IPS-18a (cell line): Measurements from ENCODE around the gene MYF5.

Source experiments
- H3K27ac ChIP-seq: one replicate; pipeline ENCODE4 v1.5.1; 2013; ENCODE audit warnings: low read length
- H3K27me3 ChIP-seq: one replicate; pipeline ENCODE4 v1.6.1; 2013; ENCODE audit warnings: mild to moderate bottlenecking, low read length; ENCODE audit not compliant: control insufficient read depth, insufficient read depth
- H3K36me3 ChIP-seq: one replicate; pipeline ENCODE4 v1.6.1; 2013; ENCODE audit warnings: low read depth, low read length; ENCODE audit not compliant: control insufficient read depth
- H3K4me1 ChIP-seq: one replicate; pipeline ENCODE4 v1.6.1; 2013; ENCODE audit warnings: low read depth, low read length; ENCODE audit not compliant: control insufficient read depth
- H3K4me3 ChIP-seq: one replicate; pipeline ENCODE4 v1.5.1; 2013; ENCODE audit warnings: low read length
- H3K9ac ChIP-seq: one replicate; pipeline ENCODE4 v1.6.1; 2013; ENCODE audit warnings: mild to moderate bottlenecking, low read length, moderate library complexity
- H3K9me3 ChIP-seq: one replicate; pipeline ENCODE4 v1.6.1; 2013; ENCODE audit warnings: low read depth, low read length; ENCODE audit not compliant: control insufficient read depth

Gene MYF5

GRCh38 chr12:80692114-80692513, 24.6 kb upstream of the MYF5 start:
- Histone ChIP-seq H3K27me3 (no peaks in the 10 kb centered on the region), H3K36me3 (no peaks in the 10 kb centered on the region), H3K27ac (no peak overlapping the region)

GRCh38 chr12:80697270-80697887, 19.3 kb upstream of the MYF5 start:
- Histone ChIP-seq H3K27me3 (no peaks in the 10 kb centered on the region), H3K9me3 (no peaks in the 10 kb centered on the region), H3K9ac (no peak overlapping the region), H3K4me1 (no peaks in the 10 kb centered on the region), H3K27ac (no peak overlapping the region), H3K36me3 (no peaks in the 10 kb centered on the region), H3K4me3 (no peak overlapping the region)

More at GRCh38 chr12:80692114-80692513, 24.6 kb upstream of the MYF5 start:
- Histone ChIP-seq H3K4me1 (no peaks in the 10 kb centered on the region), H3K9me3 (no peaks in the 10 kb centered on the region), H3K9ac (no peak overlapping the region), H3K4me3 (no peak overlapping the region)

GRCh38 chr12:80698256-80698655, 18.5 kb upstream of the MYF5 start:
- H3K9me3 ChIP-seq = no peaks in the 10 kb centered on the region

GRCh38 chr12:80698847-80699542, 17.7 kb upstream of the MYF5 start:
- Histone ChIP-seq H3K4me1 (peaks cover 9% of the 10 kb centered on the region), H3K27ac (no peak overlapping the region), H3K9ac (no peak overlapping the region), H3K36me3 (no peaks in the 10 kb centered on the region), H3K4me3 (no peak overlapping the region), H3K9me3 (no peaks in the 10 kb centered on the region), H3K27me3 (peaks cover 10% of the 10 kb centered on the region)

More at GRCh38 chr12:80698256-80698655, 18.5 kb upstream of the MYF5 start:
- Histone ChIP-seq H3K4me3 (no peak overlapping the region), H3K27me3 (peaks cover 3% of the 10 kb centered on the region), H3K27ac (no peak overlapping the region), H3K9ac (no peak overlapping the region), H3K4me1 (peaks cover 2% of the 10 kb centered on the region), H3K36me3 (no peaks in the 10 kb centered on the region)

GRCh38 chr12:80700327-80700726, 16.4 kb upstream of the MYF5 start:
- H3K4me1 ChIP-seq = peaks cover 9% of the 10 kb centered on the region
- H3K27ac ChIP-seq = no peak overlapping the region
- H3K36me3 ChIP-seq = no peaks in the 10 kb centered on the region
- H3K9ac ChIP-seq = no peak overlapping the region
- H3K4me3 ChIP-seq = no peak overlapping the region
- no peaks in the 10 kb centered on the region for H3K9me3 ChIP-seq
- H3K27me3 ChIP-seq = peaks cover 23% of the 10 kb centered on the region

- peaks cover 9% of the 10 kb centered on the region for H3K4me1 ChIP-seq
- no peaks in the 10 kb centered on the region for H3K9me3 ChIP-seq
- no peaks in the 10 kb centered on the region for H3K36me3 ChIP-seq
- no peak overlapping the region for H3K9ac ChIP-seq
- no peak overlapping the region for H3K4me3 ChIP-seq
- H3K27me3 ChIP-seq = peaks cover 34% of the 10 kb centered on the region
- no peak overlapping the region for H3K27ac ChIP-seq
Measured at GRCh38 chr12:80701388-80701787, 15.3 kb upstream of the MYF5 start.

- peaks cover 52% of the 10 kb centered on the region for H3K27me3 ChIP-seq
- no peak overlapping the region for H3K4me3 ChIP-seq
- no peak overlapping the region for H3K27ac ChIP-seq
- no peaks in the 10 kb centered on the region for H3K36me3 ChIP-seq
- H3K4me1 ChIP-seq = peaks cover 9% of the 10 kb centered on the region
- no peak overlapping the region for H3K9ac ChIP-seq
- H3K9me3 ChIP-seq = no peaks in the 10 kb centered on the region
Measured at GRCh38 chr12:80702889-80703805, 13.6 kb upstream of the MYF5 start.

- no peak overlapping the region for H3K9ac ChIP-seq
- peaks cover 14% of the 10 kb centered on the region for H3K4me1 ChIP-seq
- no peaks in the 10 kb centered on the region for H3K9me3 ChIP-seq
- H3K27me3 ChIP-seq = peaks cover 64% of the 10 kb centered on the region
- H3K4me3 ChIP-seq = no peak overlapping the region
- H3K27ac ChIP-seq = no peak overlapping the region
- H3K36me3 ChIP-seq = no peaks in the 10 kb centered on the region
Measured at GRCh38 chr12:80704420-80704819, 12.3 kb upstream of the MYF5 start.

GRCh38 chr12:80707126-80707829, 9.4 kb upstream of the MYF5 start, which contains the start of gene MYF6:
TSS of gene MYF6 (plus strand) at chr12:80707634. CDS start at chr12:80707720, 86 bp downstream.
- Histone ChIP-seq H3K4me3 (peak within 1 kb of the TSS; percentile 53), H3K9ac (no peak within 1 kb of the TSS), H3K36me3 (no peaks in the 10 kb centered on the region), H3K9me3 (no peaks in the 10 kb centered on the region), H3K27me3 (peaks cover 93% of the 10 kb centered on the region), H3K4me1 (peaks cover 23% of the 10 kb centered on the region), H3K27ac (no peak within 1 kb of the TSS)

GRCh38 chr12:80707830-80708258, 8.9 kb upstream of the MYF5 start:
- H3K4me1 ChIP-seq = peaks cover 27% of the 10 kb centered on the region
- peaks cover 99% of the 10 kb centered on the region for H3K27me3 ChIP-seq
- no peak overlapping the region for H3K27ac ChIP-seq
- H3K9ac ChIP-seq = no peak overlapping the region
- no peaks in the 10 kb centered on the region for H3K36me3 ChIP-seq
- peak overlapping the region; percentile 53 for H3K4me3 ChIP-seq
- H3K9me3 ChIP-seq = no peaks in the 10 kb centered on the region
